Cardiac fibroblast (primary cell): Measurements from ENCODE around the gene GIGYF2.

Experiments
- DNase-seq, 2 donors: peaks; one replicate each; pipeline versions ENCODE4 v3.0.0 to v3.0.0-alpha.2; 2010; ENCODE audit warnings: low read depth in 2 of 2
- H3K4me3 ChIP-seq, 2 donors: replicated peaks in 1 of 2; 1 replicate in 1 of 2; 2 replicates in 1 of 2; pipeline ENCODE4 v1.5.1; 2011; ENCODE audit warnings: low read depth in 2 of 2, low read length in 2 of 2, mild to moderate bottlenecking in 2 of 2, moderate library complexity in 1 of 2
- TF ChIP-seq, protein P1 (sequence below): IDR thresholded peaks from one replicate; pipeline ENCODE4 v1.5.1; 2011; ENCODE audit warnings: low read depth, mild to moderate bottlenecking, low read length, inconsistent platforms

The GIGYF2 gene, protein sequence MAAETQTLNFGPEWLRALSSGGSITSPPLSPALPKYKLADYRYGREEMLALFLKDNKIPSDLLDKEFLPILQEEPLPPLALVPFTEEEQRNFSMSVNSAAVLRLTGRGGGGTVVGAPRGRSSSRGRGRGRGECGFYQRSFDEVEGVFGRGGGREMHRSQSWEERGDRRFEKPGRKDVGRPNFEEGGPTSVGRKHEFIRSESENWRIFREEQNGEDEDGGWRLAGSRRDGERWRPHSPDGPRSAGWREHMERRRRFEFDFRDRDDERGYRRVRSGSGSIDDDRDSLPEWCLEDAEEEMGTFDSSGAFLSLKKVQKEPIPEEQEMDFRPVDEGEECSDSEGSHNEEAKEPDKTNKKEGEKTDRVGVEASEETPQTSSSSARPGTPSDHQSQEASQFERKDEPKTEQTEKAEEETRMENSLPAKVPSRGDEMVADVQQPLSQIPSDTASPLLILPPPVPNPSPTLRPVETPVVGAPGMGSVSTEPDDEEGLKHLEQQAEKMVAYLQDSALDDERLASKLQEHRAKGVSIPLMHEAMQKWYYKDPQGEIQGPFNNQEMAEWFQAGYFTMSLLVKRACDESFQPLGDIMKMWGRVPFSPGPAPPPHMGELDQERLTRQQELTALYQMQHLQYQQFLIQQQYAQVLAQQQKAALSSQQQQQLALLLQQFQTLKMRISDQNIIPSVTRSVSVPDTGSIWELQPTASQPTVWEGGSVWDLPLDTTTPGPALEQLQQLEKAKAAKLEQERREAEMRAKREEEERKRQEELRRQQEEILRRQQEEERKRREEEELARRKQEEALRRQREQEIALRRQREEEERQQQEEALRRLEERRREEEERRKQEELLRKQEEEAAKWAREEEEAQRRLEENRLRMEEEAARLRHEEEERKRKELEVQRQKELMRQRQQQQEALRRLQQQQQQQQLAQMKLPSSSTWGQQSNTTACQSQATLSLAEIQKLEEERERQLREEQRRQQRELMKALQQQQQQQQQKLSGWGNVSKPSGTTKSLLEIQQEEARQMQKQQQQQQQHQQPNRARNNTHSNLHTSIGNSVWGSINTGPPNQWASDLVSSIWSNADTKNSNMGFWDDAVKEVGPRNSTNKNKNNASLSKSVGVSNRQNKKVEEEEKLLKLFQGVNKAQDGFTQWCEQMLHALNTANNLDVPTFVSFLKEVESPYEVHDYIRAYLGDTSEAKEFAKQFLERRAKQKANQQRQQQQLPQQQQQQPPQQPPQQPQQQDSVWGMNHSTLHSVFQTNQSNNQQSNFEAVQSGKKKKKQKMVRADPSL (N-terminal part only)

DNA sequence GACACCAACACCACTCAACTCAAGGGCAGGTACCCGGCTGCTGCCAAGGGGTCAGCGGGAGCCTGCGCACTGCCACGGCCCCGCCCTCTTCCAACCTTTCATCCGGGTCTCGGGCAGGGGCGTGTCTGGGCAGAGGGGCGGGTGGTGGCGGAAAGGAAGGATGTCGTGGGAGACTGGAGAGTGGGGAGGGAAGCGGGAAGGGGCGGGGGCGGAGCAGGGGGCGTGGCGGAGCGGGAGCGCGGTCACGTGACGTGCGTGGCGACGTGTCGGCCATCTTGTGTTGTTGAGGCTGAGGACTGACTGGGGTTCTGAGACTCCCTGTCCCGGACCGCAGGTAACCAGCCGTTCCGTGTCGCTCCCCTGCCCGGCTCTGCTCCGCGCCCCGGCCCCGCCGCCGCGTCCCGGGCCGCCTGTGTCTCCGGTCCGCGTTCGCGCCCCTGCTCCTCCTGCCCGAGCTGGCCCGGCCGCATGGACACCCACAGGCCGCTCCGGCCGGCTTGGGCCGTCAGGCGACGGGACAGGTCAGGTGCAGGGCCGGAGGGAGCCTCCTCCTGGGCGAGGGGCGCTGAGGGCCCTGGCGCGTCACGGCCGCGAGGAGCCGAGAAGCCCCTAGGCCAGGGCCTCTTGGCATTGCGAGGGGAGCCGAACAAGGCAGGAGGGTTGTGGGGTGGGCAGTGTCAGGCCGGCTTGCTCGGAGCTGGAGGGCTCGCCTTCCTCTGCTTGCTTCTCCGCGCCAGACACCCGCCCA is at the start of gene GIGYF2:
GIGYF2 (plus strand) TSS at position 273 of the 748 bp plus-strand sequence. CDS start 37,867 bp downstream, outside the sequence.
- TF ChIP-seq, protein P1, sequence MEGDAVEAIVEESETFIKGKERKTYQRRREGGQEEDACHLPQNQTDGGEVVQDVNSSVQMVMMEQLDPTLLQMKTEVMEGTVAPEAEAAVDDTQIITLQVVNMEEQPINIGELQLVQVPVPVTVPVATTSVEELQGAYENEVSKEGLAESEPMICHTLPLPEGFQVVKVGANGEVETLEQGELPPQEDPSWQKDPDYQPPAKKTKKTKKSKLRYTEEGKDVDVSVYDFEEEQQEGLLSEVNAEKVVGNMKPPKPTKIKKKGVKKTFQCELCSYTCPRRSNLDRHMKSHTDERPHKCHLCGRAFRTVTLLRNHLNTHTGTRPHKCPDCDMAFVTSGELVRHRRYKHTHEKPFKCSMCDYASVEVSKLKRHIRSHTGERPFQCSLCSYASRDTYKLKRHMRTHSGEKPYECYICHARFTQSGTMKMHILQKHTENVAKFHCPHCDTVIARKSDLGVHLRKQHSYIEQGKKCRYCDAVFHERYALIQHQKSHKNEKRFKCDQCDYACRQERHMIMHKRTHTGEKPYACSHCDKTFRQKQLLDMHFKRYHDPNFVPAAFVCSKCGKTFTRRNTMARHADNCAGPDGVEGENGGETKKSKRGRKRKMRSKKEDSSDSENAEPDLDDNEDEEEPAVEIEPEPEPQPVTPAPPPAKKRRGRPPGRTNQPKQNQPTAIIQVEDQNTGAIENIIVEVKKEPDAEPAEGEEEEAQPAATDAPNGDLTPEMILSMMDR, result no peak
- DNase-seq, result peak; percentile 96 to 97
- peak within 1 kb of the TSS; percentile 80 to 91 for H3K4me3 ChIP-seq

DNA sequence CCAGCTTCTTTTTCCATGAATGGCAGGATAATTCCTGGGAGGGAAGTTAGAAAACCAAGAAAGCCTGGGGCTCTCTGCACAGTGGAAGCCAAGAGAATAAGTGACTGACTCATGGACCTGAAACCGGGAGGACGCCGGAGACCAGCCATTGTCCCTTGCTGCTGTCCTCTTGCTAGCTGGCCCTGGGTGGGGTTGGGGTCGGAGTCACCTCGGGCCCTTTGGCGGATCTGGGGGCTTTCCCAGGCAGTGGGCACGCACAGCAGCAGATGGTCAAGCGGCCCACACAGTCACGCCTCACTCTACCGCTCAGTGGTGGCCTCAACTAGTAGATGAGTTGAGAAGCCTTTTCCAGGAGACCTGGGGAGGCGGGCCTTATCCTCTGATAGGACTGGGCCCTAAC is 48.1 kb upstream of the GIGYF2 start:
- no peak overlapping the region for H3K4me3 ChIP-seq
- TF ChIP-seq, protein P1, result no peak
- DNase-seq, result no peak

DNA sequence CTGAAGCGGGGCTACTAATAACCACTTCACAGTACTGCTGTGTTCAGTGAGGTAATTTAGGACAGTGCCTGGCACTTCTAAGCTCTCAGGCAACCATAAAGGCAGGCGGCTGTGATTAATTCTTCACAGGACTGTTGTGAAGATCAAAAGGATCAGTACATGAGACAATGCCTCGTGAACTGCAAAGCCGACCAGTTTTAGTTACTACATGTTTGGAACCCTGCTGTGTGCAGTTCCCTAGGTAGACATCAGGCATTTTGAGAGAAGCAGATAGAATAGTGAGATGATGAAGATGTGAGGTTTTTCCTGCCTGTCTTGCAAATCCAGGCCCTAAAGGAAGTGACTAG is 44.7 kb upstream of the GIGYF2 start:
- DNase-seq, result no peak
- no peak overlapping the region for H3K4me3 ChIP-seq
- TF ChIP-seq, protein P1, result no peak

DNA sequence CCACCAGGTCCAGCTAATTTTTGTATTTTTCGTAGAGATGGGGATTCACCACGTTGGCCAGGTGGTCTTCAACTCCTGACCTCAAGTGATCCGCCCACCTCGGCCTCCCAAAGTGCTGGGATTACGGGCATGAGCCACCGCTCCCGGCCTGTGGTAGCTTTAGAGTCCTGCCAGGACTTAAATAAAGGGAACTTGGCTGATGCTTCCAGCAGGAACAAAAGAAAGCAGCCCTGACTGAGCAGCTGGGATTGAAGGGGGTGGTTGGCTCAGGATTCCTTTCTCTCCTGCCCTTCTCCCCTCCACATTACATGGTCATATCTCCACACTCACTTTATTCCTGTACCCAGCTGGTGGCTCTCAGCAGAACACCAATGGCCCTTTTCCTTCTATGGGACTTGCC is 43.7 kb upstream of the GIGYF2 start:
- TF ChIP-seq, protein P1, result no peak
- no peak for DNase-seq
- H3K4me3 ChIP-seq, result no peak overlapping the region

DNA sequence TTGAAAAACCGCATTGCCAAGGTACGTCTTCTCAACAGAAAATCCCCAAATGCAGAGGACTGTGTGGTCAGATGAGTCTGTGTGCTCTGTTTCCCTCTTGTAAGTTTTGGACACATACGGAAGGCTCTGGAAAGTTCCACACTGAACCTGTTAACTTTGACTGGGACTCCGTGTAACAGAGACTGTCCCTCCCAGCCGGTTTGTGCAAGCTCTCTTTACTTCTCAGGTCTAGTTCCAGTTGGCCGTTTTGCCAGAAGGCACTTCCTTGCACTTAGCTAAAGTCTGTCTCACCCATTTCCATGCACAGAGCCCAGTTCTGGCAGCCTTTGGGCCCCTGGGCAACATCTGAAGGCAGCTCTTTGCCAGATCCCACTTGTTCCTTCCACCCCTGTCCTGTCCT is 41.7 kb upstream of the GIGYF2 start:
- DNase-seq, result no peak
- H3K4me3 ChIP-seq, result no peak overlapping the region
- TF ChIP-seq, protein P1, result no peak

DNA sequence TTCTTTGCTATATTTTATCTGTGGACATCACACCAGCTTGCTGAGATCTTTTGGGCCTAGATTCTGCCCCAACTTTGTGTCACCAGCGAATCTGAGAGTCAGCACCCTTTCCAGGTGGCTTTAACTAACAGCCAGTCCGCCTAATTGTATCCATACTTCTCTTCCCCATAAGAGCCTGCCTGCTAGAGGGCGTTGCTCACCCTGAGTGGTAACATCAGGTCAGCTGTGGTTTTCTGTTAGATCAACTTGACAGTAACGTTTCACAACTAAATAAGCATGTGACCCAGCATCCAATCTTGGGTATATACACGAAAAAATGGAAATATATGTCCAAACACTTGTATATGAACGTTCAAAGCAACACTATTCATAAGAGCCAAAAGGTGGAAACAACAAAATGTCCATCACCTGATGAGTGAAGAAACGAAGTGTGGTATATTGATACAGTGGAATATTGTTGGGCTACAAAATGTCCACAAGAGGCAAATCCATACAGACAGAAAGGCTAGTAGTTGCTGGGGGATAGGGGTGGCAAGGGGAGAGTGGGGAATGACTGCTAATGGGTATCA is 38.8 kb upstream of the GIGYF2 start:
- H3K4me3 ChIP-seq, result no peak overlapping the region
- DNase-seq, result no peak
- TF ChIP-seq, protein P1, result no peak
